ENCODE results near the gene HIPK1. TPM values are rescaled to one million over a fixed set of nuclear protein-coding genes. Genes with fewer than 3 reads are reported as not detected.
"Not testable (repeated sequence)": the region's sequence is repeated elsewhere in the genome, so short reads cannot be mapped to it uniquely, and the experiment has no call there.

HIPK1 gene
- total RNA-seq, 6 experiments from 2014 or later, result 34.6 to 49.1 (median 38.7) TPM

DNA sequence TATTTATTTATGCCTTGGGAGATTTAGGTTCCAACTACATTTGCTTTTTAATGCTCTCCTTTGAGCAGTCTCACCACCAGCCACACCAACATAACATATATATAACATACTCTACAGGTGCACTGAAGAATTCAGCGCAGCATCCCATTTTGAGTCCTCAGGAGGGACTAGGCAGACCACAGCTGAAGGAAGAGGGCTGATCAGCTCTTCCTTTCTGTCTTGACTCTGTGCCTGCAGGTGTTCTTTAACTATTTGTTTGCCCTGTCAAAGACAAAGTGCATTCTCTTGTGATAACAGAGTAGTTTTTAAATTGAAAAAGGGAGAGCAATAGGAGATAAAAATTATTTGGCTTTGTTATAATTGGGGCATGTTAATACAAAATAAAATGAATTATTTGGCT lies 17.0 kb downstream of the HIPK1 start:
- Mint-ChIP-seq H3K36me3 (ENCODE audit: low read depth) (peaks cover 21% of the 10 kb centered on the region), H3K9me3 (no peaks in the 10 kb centered on the region), H3K27ac (no peak overlapping the region), H3K4me1 (ENCODE audit: low read depth) (peaks cover 28% of the 10 kb centered on the region), H3K4me3 (no peak overlapping the region), H3K27me3 (ENCODE audit: insufficient read depth) (no peaks in the 10 kb centered on the region)
- DNase-seq, result no peak
- TF ChIP-seq, protein P1, sequence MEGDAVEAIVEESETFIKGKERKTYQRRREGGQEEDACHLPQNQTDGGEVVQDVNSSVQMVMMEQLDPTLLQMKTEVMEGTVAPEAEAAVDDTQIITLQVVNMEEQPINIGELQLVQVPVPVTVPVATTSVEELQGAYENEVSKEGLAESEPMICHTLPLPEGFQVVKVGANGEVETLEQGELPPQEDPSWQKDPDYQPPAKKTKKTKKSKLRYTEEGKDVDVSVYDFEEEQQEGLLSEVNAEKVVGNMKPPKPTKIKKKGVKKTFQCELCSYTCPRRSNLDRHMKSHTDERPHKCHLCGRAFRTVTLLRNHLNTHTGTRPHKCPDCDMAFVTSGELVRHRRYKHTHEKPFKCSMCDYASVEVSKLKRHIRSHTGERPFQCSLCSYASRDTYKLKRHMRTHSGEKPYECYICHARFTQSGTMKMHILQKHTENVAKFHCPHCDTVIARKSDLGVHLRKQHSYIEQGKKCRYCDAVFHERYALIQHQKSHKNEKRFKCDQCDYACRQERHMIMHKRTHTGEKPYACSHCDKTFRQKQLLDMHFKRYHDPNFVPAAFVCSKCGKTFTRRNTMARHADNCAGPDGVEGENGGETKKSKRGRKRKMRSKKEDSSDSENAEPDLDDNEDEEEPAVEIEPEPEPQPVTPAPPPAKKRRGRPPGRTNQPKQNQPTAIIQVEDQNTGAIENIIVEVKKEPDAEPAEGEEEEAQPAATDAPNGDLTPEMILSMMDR (IDR thresholded peaks at IDR 0.05), result no peak

DNA sequence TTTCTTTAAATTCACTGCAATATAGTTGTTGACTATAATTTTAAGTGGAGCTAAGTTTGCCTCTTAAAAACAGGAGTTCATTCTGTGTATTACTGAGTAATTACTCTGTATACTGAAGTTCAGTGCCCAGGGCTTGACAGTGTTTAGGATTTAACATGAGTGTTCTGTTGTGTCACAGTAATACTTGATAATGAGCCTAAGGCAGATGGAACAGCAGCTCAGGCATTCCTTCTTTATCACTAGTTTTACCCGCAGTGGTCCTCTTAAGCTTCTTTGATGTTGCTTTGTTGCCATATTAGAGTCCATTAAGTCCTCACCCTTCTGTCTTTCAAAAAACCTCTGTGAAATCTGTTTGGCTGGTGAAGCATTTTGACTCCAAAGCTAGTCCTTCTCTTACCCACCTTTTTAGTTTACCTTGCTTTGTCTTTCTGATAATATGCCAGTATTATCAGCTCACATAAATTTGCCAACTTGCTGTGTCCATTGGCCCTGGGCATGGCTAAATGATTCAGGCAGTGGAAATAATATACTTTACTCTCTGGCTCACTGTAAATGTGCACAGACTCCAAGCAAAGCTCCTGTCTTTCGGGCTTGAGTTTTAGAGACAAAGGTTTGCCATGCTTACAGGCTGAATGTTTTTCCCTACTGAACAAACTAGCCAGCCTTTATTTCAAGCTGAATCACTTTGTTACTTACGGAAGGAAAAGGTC lies 17.7 kb downstream of the HIPK1 start:
- H3K27me3 Mint-ChIP-seq (ENCODE audit: insufficient read depth), result no peaks in the 10 kb centered on the region
- peaks cover 28% of the 10 kb centered on the region for H3K4me1 Mint-ChIP-seq (ENCODE audit: low read depth)
- peaks cover 17% of the 10 kb centered on the region for H3K36me3 Mint-ChIP-seq (ENCODE audit: low read depth)
- TF ChIP-seq, protein P1 (IDR thresholded peaks at IDR 0.05), result no peak
- H3K27ac Mint-ChIP-seq, result peak overlapping the region; percentile 31; the same call in 1 of the 2 replicates
- DNase-seq, result no peak
- H3K4me3 Mint-ChIP-seq, result no peak overlapping the region
- no peaks in the 10 kb centered on the region for H3K9me3 Mint-ChIP-seq

DNA sequence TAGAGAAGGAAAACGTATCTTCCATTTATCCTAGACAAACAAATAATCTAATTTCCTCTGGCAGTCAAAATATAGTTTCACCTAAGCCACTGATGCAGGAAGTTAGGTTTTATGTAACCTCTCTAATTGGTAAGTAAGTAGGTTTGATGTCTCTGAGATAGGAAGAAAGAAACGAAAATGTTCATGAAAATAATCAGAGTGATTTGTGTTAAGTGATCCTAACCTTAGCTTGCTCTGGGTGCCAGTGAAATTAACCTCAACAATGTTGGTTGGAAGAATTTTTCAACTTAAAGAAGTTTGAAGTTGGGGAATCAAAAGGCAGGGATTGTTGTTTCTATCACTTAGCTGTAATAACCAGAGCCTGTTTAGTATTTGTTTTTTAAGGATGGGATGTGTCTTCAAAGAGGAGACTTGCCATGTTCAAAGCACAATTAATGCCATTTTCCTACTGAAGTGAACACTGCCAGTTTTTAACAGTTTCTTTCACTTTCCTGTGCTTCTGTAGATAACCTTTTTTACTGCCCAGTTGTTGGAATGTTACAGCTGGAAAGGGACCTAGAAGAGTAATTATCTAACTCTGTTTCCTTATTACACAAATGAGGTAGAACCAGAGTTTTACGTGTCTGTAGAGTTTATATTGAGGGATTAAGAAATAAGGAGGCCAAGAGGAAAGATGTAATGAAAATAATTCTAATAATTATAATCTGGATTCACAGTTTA lies 18.4 kb downstream of the HIPK1 start:
- TF ChIP-seq, protein P1 (IDR thresholded peaks at IDR 0.05), result no peak
- Mint-ChIP-seq H3K4me3 (no peak overlapping the region), H3K9me3 (no peaks in the 10 kb centered on the region), H3K27me3 (ENCODE audit: insufficient read depth) (no peaks in the 10 kb centered on the region), H3K36me3 (ENCODE audit: low read depth) (peaks cover 17% of the 10 kb centered on the region), H3K4me1 (ENCODE audit: low read depth) (peaks cover 28% of the 10 kb centered on the region), H3K27ac (peak overlapping the region; percentile 31)
- DNase-seq, result no peak

DNA sequence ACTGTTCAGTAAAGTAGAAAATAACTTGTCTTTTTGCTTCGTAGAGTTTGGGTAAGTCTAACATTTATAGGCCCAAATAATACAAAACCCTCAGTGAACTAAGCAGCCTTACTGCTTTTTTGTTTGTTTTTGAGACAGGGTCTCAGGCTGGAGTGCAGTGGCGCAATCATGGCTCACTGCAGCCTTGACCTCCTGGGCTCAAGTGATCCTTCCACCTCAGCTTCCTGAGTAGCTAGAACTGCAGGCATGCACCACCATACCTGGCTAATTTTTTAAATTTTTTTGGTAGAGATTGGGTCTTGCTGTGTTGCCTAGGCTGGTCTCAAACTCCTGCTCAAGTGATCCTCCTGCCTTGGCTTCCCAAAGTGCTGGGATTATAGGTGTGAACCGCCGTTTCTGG lies 19.0 kb downstream of the HIPK1 start:
- Mint-ChIP-seq H3K36me3 (ENCODE audit: low read depth) (peaks cover 15% of the 10 kb centered on the region), H3K4me1 (ENCODE audit: low read depth) (peaks cover 28% of the 10 kb centered on the region)
- not testable (repeated sequence) for H3K27me3 Mint-ChIP-seq (ENCODE audit: insufficient read depth); H3K9me3 Mint-ChIP-seq; H3K4me3 Mint-ChIP-seq; H3K27ac Mint-ChIP-seq; DNase-seq

DNA sequence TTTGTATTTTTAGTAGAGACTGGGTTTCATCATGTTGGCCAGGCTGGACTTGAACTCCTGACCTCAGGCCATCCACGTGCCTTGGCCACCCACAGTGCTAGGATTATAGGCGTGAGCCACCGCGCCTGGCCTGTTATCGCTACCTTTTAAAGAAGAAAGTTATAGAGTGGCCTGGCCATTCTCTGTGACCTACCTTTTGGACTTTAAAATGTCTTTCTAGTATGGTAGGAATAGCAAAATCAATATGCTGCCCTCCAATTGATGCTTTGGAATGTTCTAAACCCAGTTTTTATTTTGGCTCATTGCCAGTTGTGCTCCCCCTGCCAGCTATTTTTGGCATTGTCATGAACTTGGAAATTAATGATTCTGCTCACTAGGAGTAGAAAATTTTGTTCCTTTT lies 19.9 kb downstream of the HIPK1 start:
- no peaks in the 10 kb centered on the region for H3K27me3 Mint-ChIP-seq (ENCODE audit: insufficient read depth)
- no peak for DNase-seq
- TF ChIP-seq, protein P1 (IDR thresholded peaks at IDR 0.05), result peak; percentile 81
- H3K4me1 Mint-ChIP-seq (ENCODE audit: low read depth), result peaks cover 28% of the 10 kb centered on the region
- H3K27ac Mint-ChIP-seq, result no peak overlapping the region
- peaks cover 11% of the 10 kb centered on the region for H3K36me3 Mint-ChIP-seq (ENCODE audit: low read depth)
- H3K9me3 Mint-ChIP-seq, result no peaks in the 10 kb centered on the region
- no peak overlapping the region for H3K4me3 Mint-ChIP-seq

DNA sequence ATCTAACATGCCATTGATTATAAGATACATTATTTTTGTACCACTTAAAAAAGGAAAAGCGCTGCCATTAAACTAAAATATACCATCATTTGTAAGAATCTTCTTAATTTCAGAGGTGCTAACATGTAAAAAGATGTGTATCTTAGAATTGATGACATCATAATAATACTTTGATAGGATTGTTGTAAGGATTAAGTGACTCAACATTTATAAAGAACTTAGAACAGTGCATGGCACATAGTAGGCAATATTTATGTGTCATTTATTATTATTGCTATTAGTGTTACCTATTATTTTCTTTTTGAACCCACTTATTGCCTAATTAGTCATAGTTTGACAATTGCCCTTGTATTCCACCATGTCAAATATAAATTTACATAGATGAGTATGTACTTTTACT lies 21.8 kb downstream of the HIPK1 start:
- no peaks in the 10 kb centered on the region for H3K27me3 Mint-ChIP-seq (ENCODE audit: insufficient read depth)
- no peaks in the 10 kb centered on the region for H3K9me3 Mint-ChIP-seq
- no peak overlapping the region for H3K27ac Mint-ChIP-seq
- peaks cover 26% of the 10 kb centered on the region for H3K4me1 Mint-ChIP-seq (ENCODE audit: low read depth)
- TF ChIP-seq, protein P1 (IDR thresholded peaks at IDR 0.05), result no peak
- no peaks in the 10 kb centered on the region for H3K36me3 Mint-ChIP-seq (ENCODE audit: low read depth)
- no peak for DNase-seq
- no peak overlapping the region for H3K4me3 Mint-ChIP-seq
